Uterus (tissue), 4 donors: ENCODE data around the gene ENO1. TPM values are rescaled to one million over a fixed set of nuclear protein-coding genes. Genes with fewer than 3 reads are reported as not detected.
A peak's percentile ranks its signal among the peaks of the same experiment; 100 is the strongest.

Experiments used
- DNase-seq, 2 donors: peaks; one replicate each; pipeline ENCODE4 v3.0.0-alpha.2; 2019 to 2020
- H3K27ac ChIP-seq, 2 donors: fragments of 200-600 bp; sonication (generic); 1 replicate in 1 of 2; 2 replicates in 1 of 2; pipeline ENCODE4 v1.5.1; 2016 to 2018
- H3K27me3 ChIP-seq, 2 donors: fragments of 200-600 bp; sonication (generic); one replicate each; pipeline ENCODE4 v1.5.1; 2018 to 2019; ENCODE audit warnings: control low read depth in 1 of 2
- H3K36me3 ChIP-seq, 2 donors: fragments of 200-600 bp; sonication (generic); one replicate each; pipeline ENCODE4 v1.5.1; 2019; ENCODE audit warnings: control low read depth in 1 of 2
- H3K4me1 ChIP-seq, 2 donors: fragments of 200-600 bp; sonication (generic); one replicate each; pipeline ENCODE4 v1.5.1; 2018 to 2019; ENCODE audit warnings: control low read depth in 1 of 2
- H3K4me3 ChIP-seq, 2 donors: fragments of 200-600 bp; sonication (generic); 1 replicate in 1 of 2; 2 replicates in 1 of 2; pipeline ENCODE4 v1.5.1; 2018 to 2019; ENCODE audit warnings: mild to moderate bottlenecking in 1 of 2
- H3K9me3 ChIP-seq, 2 donors: fragments of 200-600 bp; sonication (generic); one replicate each; pipeline ENCODE4 v1.5.1; 2019; ENCODE audit warnings: control low read depth in 1 of 2
- POLR2A ChIP-seq, 2 donors: fragments of 450-650 bp; IDR thresholded peaks; one replicate each; pipeline ENCODE4 v1.6.1; 2016; ENCODE audit warnings: antibody characterized with exemption in 2 of 2, mild to moderate bottlenecking in 1 of 2, moderate library complexity in 1 of 2
- intact Hi-C: fragments of 100-400 bp; cut with DNase I; formaldehyde crosslinking; loops from one replicate; pipeline ENCODE4 v1.15.1; 2023; ENCODE audit warnings: low total_unique reads
- total RNA-seq, 4 donors: library from RNA; depleted of rRNA in 3 of 4; stranded (reverse); fragments of >200 nt in 3 of 4; gene quantifications; one replicate each; pipeline versions ENCODE4 v1.1.0 to v1.2.4, GENCODE V29; 2014 to 2023
- TF ChIP-seq, protein P1 (sequence below), 4 experiments: fragments of 200-600 bp in 2 of 4; fragments of 450-650 bp in 2 of 4; sonication (generic) in 2 of 4; IDR thresholded peaks; one replicate each; pipeline ENCODE4 v1.5.1; 2016 to 2019; ENCODE audit warnings: antibody characterized with exemption in 4 of 4, mild to moderate bottlenecking in 2 of 4, moderate library complexity in 1 of 4
- donor health status: DM: yes; HTN: yes; CAD: no.

ENO1 gene
- total RNA-seq, 4 donors from 2014 or later, result 123 to 358 (median 225) TPM

DNA sequence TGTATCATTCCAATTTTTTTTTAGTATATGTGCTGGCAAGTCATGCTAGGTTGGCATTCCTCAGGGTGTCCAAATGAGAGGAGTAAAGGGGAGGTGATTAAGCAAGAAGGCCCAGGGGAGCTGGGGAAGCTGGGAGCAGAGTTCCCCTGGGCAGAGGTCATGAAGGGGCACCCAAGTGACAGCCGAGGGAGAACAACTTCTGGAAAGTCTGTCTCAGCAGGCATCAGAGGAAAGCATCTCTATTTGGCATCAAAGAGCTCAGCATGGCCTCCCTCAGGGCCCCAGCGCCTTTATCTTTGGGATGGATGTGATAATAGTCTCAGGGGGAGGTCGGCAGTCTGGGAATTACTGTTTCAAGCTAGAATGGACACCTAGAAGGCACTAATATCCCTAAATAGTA lies 5.0 kb upstream of the ENO1 start:
- intact Hi-C loops, result no loop called here
- peaks cover 3% of the 10 kb centered on the region in 2 donors for H3K4me1 ChIP-seq
- TF ChIP-seq, protein P1, sequence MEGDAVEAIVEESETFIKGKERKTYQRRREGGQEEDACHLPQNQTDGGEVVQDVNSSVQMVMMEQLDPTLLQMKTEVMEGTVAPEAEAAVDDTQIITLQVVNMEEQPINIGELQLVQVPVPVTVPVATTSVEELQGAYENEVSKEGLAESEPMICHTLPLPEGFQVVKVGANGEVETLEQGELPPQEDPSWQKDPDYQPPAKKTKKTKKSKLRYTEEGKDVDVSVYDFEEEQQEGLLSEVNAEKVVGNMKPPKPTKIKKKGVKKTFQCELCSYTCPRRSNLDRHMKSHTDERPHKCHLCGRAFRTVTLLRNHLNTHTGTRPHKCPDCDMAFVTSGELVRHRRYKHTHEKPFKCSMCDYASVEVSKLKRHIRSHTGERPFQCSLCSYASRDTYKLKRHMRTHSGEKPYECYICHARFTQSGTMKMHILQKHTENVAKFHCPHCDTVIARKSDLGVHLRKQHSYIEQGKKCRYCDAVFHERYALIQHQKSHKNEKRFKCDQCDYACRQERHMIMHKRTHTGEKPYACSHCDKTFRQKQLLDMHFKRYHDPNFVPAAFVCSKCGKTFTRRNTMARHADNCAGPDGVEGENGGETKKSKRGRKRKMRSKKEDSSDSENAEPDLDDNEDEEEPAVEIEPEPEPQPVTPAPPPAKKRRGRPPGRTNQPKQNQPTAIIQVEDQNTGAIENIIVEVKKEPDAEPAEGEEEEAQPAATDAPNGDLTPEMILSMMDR (IDR thresholded peaks at IDR 0.05), result no peak
- TF ChIP-seq POLR2A (IDR thresholded peaks at IDR 0.05), result no peak
- H3K4me3 ChIP-seq, result no peak overlapping the region
- no peaks in the 10 kb centered on the region for H3K9me3 ChIP-seq
- H3K36me3 ChIP-seq, result no peaks in the 10 kb centered on the region
- H3K27ac ChIP-seq, result no peak overlapping the region
- H3K27me3 ChIP-seq, result no peaks in the 10 kb centered on the region
- DNase-seq, result no peak

DNA sequence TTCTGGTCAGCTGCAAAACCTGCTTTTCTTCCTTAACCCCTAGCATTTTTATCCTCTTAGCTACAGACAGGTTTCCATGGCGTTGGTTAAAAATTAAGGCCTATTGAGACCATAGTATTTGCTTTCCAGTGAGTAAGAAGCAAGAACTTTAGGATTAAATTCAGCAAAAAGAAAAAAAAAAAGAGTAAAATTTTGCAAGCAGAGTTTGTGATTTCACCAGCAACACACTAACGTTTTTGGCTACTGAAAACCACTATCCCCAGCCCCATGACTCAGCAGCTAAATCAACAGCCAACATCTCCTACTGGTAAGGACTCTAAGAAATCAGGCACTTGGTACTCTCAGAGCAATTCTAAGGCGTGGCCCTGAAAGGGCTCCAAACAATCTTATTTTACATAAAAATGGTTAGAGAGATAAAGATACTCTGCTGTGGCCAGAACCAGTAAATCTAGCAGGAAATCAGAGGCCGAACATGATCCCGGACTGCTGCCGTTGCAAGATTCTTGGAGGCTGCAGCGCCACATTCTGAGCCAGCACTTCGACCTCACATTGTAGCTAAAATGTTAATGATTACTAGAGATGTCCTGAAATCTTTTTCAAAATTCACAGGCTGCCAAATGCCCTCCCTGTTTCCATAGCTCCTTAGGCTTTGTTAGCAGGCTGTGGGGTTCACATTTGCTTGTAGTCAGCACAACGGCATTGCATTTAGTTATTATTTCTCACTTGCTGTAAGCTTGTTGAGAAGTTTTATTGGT lies 1.6 kb upstream of the ENO1 start:
- intact Hi-C loops, result no loop called here
- no peaks in the 10 kb centered on the region for H3K36me3 ChIP-seq
- no peaks in the 10 kb centered on the region for H3K9me3 ChIP-seq
- H3K4me3 ChIP-seq, result peak overlapping the region in 1 of 2 donors; percentile 100
- no peaks in the 10 kb centered on the region for H3K27me3 ChIP-seq
- peaks cover 3 to 9% of the 10 kb centered on the region in 2 donors for H3K4me1 ChIP-seq
- DNase-seq, result peak; percentile 75 to 86
- TF ChIP-seq, protein P1 (IDR thresholded peaks at IDR 0.05), result no peak
- TF ChIP-seq POLR2A (IDR thresholded peaks at IDR 0.05), result peak in 1 of 2 donors; percentile 7
- peak overlapping the region; percentile 95 to 96 for H3K27ac ChIP-seq

DNA sequence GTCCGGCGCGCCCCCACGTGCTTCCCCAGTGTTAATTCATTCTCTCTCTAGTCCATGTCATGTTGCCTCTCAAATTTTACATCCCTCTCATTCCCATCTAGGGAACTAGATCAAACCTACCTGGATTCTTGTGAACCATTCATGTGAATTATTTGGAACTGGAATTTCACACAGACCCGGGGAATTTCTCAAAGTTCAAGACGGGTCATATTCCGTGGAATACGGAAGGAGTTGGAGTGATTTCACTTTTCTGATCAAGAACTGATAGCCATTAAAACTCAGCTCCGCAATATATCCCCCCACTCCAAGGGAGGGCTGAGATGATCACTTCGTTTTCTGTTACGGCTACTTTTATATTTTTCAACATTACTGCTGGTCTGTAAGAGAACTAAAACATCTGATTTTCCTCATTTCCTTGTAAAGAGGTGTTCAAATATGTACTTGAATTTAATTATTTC lies 1.0 kb upstream of the ENO1 start:
- intact Hi-C loops, result no loop called here
- H3K27me3 ChIP-seq, result no peaks in the 10 kb centered on the region
- H3K36me3 ChIP-seq, result no peaks in the 10 kb centered on the region
- H3K4me3 ChIP-seq, result peak overlapping the region; percentile 76 to 100
- H3K4me1 ChIP-seq, result peaks cover 3 to 14% of the 10 kb centered on the region in 2 donors
- H3K27ac ChIP-seq, result peak overlapping the region; percentile 95 to 96
- TF ChIP-seq, protein P1 (IDR thresholded peaks at IDR 0.05), result peak in 1 of 4 experiments; percentile 7
- no peak for TF ChIP-seq POLR2A (IDR thresholded peaks at IDR 0.05)
- H3K9me3 ChIP-seq, result no peaks in the 10 kb centered on the region
- no peak for DNase-seq

DNA sequence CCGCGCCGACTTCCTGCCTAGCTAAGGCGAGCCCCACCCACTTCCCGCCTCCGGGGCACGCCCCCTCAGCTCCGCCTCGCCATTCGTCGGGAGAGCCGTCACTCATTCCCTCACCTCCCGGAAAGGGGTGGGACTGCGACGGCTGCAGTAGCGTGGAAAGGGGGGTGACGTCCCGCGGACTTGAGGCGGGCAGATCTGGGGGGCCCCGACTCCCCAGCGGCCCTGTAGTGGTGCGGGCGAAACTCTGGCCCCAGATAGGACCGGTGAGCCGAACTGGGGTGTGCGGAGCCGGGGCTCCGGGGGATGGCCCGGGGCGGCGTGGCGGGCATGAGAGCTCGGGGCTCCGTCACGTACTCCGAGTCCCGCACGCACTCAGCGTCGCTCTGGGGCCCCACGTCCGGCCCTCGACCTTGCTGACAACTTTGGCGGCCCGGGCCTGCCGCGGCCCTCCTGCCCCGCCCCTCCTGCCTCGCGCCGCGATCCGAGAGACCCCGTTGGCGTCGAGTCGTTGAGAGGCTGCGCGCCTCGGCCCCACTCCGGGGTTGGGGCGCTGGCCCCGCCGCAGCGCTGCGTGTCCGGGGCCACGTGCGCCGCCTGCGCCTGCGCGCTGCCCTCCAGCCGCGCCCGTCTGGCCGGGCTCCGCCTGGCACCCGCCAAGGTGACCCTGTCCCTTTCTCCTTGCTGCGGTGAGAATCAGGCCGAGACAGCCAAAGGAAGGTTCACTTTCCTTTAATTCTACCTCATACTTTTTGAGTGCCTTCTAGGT lies 395 bp upstream of the ENO1 start:
- Histone ChIP-seq H3K4me3 (peak overlapping the region; percentile 76 to 100), H3K4me1 (peaks cover 3 to 14% of the 10 kb centered on the region in 2 donors), H3K36me3 (no peaks in the 10 kb centered on the region), H3K27ac (peak overlapping the region; percentile 95 to 96), H3K27me3 (no peaks in the 10 kb centered on the region), H3K9me3 (no peaks in the 10 kb centered on the region)
- peak; percentile 98 to 99 for DNase-seq
- intact Hi-C loops, result no loop called here
- TF ChIP-seq, protein P1 (IDR thresholded peaks at IDR 0.05), result peak in 2 of 4 experiments; percentile 33 to 34
- TF ChIP-seq POLR2A (IDR thresholded peaks at IDR 0.05), result peak; percentile 87 to 95

DNA sequence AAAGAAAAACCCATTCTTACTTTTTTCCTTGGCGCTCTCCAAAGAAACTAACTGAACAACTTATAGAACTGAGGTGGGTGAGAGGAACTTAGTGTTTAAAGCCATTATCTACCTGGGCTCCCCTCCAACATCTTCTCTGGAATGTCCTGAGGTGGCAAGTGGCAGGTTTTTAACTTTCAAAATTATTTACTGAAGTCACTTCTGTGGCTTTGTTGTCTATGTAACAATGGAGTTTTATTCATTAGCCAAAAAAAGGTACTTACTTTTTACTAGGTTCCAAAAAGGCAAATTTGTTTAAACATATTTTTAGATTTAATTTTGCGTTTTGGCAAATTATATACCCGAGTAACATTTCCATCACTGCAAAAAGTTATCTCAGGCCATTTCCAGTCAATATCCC lies 2.4 kb downstream of the ENO1 start:
- Histone ChIP-seq H3K9me3 (no peaks in the 10 kb centered on the region), H3K4me1 (peaks cover 3 to 14% of the 10 kb centered on the region in 2 donors), H3K27me3 (no peaks in the 10 kb centered on the region), H3K4me3 (no peak overlapping the region), H3K36me3 (no peaks in the 10 kb centered on the region), H3K27ac (no peak overlapping the region)
- DNase-seq, result no peak
- intact Hi-C loops, result no loop called here
- TF ChIP-seq POLR2A (IDR thresholded peaks at IDR 0.05), result no peak
- TF ChIP-seq, protein P1 (IDR thresholded peaks at IDR 0.05), result no peak
